ENCODE measurements around the gene MEX3C. TPM values are rescaled to one million over a fixed set of nuclear protein-coding genes. Genes with fewer than 3 reads are reported as not detected.

The MEX3C gene
- total and polyA plus RNA-seq, 2 experiments from 2014 or later: 28.8 to 109 TPM

DNA sequence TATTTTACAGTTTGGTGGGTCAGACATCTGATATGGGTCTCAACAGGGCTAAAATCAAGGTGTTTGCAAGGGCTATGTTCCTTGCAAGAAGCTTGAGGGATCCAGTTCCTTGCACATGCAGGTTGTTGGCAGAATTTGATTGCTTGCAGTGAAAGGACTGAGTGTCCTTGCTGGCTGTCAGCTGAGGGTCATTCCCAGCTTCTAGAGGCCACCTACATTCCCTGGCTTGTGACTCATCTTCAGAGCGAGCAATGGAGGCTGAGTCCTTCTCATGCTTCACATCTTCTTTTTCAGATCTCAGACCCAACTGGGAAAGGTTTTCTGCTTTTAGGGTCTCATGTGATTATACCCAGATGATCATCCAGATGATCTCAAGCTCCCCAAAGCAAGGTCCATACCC, 12.4 kb downstream of the MEX3C start:
- ATAC-seq (no peak), DNase-seq (ENCODE audit: low spot score) (no peak)
- Histone ChIP-seq H2AFZ (no peak overlapping the region), H3K4me1 (ENCODE audit: insufficient read depth) (peaks cover 60% of the 10 kb centered on the region), H3K4me2 (no peak overlapping the region), H3F3A (replicated peaks; ENCODE audit: low read depth) (no peaks in the 10 kb centered on the region), H3K36me3 (ENCODE audit: insufficient read depth) (peaks cover 8% of the 10 kb centered on the region; the same call in 1 of the 2 replicates), H4K20me1 (replicated peaks; ENCODE audit: insufficient read depth) (peaks cover 63% of the 10 kb centered on the region), H3K9me2 (ENCODE audit: insufficient read depth) (no peaks in the 10 kb centered on the region), H3K27me3 (ENCODE audit: insufficient read depth) (no peaks in the 10 kb centered on the region), H3K79me2 (replicated peaks; ENCODE audit: insufficient read depth) (peaks cover 100% of the 10 kb centered on the region), H3K27ac (ENCODE audit: low read depth) (no peak overlapping the region), H3K4me3 (no peak overlapping the region)
- TF ChIP-seq, protein P1, sequence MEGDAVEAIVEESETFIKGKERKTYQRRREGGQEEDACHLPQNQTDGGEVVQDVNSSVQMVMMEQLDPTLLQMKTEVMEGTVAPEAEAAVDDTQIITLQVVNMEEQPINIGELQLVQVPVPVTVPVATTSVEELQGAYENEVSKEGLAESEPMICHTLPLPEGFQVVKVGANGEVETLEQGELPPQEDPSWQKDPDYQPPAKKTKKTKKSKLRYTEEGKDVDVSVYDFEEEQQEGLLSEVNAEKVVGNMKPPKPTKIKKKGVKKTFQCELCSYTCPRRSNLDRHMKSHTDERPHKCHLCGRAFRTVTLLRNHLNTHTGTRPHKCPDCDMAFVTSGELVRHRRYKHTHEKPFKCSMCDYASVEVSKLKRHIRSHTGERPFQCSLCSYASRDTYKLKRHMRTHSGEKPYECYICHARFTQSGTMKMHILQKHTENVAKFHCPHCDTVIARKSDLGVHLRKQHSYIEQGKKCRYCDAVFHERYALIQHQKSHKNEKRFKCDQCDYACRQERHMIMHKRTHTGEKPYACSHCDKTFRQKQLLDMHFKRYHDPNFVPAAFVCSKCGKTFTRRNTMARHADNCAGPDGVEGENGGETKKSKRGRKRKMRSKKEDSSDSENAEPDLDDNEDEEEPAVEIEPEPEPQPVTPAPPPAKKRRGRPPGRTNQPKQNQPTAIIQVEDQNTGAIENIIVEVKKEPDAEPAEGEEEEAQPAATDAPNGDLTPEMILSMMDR (conservative IDR thresholded peaks at IDR 0.05; ENCODE audit: low read depth in 2 of 2): no peak
- no peak for TF ChIP-seq CREB1 (CRISPR knock-in tag; IDR thresholded peaks at IDR 0.05; ENCODE audit: low read depth)
- no peak for TF ChIP-seq ZNF114 (CRISPR knock-in tag; IDR thresholded peaks at IDR 0.05)
- no peak for TF ChIP-seq EZH2 (IDR thresholded peaks at IDR 0.05; ENCODE audit: low read depth, unreplicated experiment)
- no peak for TF ChIP-seq ZNF331 (CRISPR knock-in tag; IDR thresholded peaks at IDR 0.05; ENCODE audit: low read depth)
- TF ChIP-seq NANOG (IDR thresholded peaks at IDR 0.05; ENCODE audit: borderline replicate concordance): no peak
- TF ChIP-seq EZH2phosphoT487 (IDR thresholded peaks at IDR 0.05; ENCODE audit: unreplicated experiment): no peak
- TF ChIP-seq, protein P2, sequence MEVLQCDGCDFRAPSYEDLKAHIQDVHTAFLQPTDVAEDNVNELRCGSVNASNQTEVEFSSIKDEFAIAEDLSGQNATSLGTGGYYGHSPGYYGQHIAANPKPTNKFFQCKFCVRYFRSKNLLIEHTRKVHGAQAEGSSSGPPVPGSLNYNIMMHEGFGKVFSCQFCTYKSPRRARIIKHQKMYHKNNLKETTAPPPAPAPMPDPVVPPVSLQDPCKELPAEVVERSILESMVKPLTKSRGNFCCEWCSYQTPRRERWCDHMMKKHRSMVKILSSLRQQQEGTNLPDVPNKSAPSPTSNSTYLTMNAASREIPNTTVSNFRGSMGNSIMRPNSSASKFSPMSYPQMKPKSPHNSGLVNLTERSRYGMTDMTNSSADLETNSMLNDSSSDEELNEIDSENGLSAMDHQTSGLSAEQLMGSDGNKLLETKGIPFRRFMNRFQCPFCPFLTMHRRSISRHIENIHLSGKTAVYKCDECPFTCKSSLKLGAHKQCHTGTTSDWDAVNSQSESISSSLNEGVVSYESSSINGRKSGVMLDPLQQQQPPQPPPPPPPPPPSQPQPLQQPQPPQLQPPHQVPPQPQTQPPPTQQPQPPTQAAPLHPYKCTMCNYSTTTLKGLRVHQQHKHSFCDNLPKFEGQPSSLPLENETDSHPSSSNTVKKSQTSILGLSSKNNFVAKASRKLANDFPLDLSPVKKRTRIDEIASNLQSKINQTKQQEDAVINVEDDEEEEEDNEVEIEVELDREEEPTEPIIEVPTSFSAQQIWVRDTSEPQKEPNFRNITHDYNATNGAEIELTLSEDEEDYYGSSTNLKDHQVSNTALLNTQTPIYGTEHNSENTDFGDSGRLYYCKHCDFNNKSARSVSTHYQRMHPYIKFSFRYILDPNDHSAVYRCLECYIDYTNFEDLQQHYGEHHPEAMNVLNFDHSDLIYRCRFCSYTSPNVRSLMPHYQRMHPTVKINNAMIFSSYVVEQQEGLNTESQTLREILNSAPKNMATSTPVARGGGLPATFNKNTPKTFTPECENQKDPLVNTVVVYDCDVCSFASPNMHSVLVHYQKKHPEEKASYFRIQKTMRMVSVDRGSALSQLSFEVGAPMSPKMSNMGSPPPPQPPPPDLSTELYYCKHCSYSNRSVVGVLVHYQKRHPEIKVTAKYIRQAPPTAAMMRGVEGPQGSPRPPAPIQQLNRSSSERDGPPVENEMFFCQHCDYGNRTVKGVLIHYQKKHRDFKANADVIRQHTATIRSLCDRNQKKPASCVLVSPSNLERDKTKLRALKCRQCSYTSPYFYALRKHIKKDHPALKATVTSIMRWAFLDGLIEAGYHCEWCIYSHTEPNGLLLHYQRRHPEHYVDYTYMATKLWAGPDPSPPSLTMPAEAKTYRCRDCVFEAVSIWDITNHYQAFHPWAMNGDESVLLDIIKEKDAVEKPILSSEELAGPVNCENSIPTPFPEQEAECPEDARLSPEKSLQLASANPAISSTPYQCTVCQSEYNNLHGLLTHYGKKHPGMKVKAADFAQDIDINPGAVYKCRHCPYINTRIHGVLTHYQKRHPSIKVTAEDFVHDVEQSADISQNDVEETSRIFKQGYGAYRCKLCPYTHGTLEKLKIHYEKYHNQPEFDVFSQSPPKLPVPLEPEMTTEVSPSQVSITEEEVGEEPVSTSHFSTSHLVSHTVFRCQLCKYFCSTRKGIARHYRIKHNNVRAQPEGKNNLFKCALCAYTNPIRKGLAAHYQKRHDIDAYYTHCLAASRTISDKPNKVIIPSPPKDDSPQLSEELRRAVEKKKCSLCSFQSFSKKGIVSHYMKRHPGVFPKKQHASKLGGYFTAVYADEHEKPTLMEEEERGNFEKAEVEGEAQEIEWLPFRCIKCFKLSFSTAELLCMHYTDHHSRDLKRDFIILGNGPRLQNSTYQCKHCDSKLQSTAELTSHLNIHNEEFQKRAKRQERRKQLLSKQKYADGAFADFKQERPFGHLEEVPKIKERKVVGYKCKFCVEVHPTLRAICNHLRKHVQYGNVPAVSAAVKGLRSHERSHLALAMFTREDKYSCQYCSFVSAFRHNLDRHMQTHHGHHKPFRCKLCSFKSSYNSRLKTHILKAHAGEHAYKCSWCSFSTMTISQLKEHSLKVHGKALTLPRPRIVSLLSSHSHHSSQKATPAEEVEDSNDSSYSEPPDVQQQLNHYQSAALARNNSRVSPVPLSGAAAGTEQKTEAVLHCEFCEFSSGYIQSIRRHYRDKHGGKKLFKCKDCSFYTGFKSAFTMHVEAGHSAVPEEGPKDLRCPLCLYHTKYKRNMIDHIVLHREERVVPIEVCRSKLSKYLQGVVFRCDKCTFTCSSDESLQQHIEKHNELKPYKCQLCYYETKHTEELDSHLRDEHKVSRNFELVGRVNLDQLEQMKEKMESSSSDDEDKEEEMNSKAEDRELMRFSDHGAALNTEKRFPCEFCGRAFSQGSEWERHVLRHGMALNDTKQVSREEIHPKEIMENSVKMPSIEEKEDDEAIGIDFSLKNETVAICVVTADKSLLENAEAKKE (CRISPR knock-in tag; IDR thresholded peaks at IDR 0.05): no peak
- no peak for TF ChIP-seq JUNB (IDR thresholded peaks at IDR 0.05; ENCODE audit: unreplicated experiment)
- TF ChIP-seq, protein P3, sequence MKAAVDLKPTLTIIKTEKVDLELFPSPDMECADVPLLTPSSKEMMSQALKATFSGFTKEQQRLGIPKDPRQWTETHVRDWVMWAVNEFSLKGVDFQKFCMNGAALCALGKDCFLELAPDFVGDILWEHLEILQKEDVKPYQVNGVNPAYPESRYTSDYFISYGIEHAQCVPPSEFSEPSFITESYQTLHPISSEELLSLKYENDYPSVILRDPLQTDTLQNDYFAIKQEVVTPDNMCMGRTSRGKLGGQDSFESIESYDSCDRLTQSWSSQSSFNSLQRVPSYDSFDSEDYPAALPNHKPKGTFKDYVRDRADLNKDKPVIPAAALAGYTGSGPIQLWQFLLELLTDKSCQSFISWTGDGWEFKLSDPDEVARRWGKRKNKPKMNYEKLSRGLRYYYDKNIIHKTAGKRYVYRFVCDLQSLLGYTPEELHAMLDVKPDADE (IDR thresholded peaks at IDR 0.05): no peak
- no peak for TF ChIP-seq STAT1 (IDR thresholded peaks at IDR 0.05; ENCODE audit: unreplicated experiment)
- no peak for TF ChIP-seq POLR2AphosphoS5 (IDR thresholded peaks at IDR 0.05; ENCODE audit: low read depth)
- TF ChIP-seq, protein P4, sequence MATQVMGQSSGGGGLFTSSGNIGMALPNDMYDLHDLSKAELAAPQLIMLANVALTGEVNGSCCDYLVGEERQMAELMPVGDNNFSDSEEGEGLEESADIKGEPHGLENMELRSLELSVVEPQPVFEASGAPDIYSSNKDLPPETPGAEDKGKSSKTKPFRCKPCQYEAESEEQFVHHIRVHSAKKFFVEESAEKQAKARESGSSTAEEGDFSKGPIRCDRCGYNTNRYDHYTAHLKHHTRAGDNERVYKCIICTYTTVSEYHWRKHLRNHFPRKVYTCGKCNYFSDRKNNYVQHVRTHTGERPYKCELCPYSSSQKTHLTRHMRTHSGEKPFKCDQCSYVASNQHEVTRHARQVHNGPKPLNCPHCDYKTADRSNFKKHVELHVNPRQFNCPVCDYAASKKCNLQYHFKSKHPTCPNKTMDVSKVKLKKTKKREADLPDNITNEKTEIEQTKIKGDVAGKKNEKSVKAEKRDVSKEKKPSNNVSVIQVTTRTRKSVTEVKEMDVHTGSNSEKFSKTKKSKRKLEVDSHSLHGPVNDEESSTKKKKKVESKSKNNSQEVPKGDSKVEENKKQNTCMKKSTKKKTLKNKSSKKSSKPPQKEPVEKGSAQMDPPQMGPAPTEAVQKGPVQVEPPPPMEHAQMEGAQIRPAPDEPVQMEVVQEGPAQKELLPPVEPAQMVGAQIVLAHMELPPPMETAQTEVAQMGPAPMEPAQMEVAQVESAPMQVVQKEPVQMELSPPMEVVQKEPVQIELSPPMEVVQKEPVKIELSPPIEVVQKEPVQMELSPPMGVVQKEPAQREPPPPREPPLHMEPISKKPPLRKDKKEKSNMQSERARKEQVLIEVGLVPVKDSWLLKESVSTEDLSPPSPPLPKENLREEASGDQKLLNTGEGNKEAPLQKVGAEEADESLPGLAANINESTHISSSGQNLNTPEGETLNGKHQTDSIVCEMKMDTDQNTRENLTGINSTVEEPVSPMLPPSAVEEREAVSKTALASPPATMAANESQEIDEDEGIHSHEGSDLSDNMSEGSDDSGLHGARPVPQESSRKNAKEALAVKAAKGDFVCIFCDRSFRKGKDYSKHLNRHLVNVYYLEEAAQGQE (IDR thresholded peaks at IDR 0.05; ENCODE audit: unreplicated experiment): no peak
- peaks cover 34% of the 10 kb centered on the region for H3K36me3 Mint-ChIP-seq (ENCODE audit: low read depth)
- no peaks in the 10 kb centered on the region for H3K9me3 Mint-ChIP-seq
- H3K27ac Mint-ChIP-seq: no peak overlapping the region
- H3K27me3 Mint-ChIP-seq (ENCODE audit: insufficient read depth, low read depth, poor library complexity): no peaks in the 10 kb centered on the region
- peaks cover 45% of the 10 kb centered on the region for H3K4me1 Mint-ChIP-seq
- H3K4me3 Mint-ChIP-seq: no peak overlapping the region
